Mammary epithelial cell (primary cell): ENCODE data around the gene TMX3.

Source experiments
- EZH2 ChIP-seq: IDR thresholded peaks from 2 replicates; pipeline ENCODE4 v1.6.1; 2012; ENCODE audit warnings: low read length, inconsistent platforms, borderline replicate concordance
- TF ChIP-seq, protein P1 (sequence below), 2 donors: IDR thresholded peaks in 1 of 2; conservative IDR thresholded peaks in 1 of 2; 2 replicates each; pipeline ENCODE4 v1.5.1; 2011 to 2012; ENCODE audit warnings: inconsistent platforms in 2 of 2, low read length in 2 of 2, mild to moderate bottlenecking in 2 of 2, control low read depth in 1 of 2, low read depth in 1 of 2; ENCODE audit not compliant: insufficient read depth in 1 of 2; ENCODE audit errors: extremely low read depth in 1 of 2

DNA sequence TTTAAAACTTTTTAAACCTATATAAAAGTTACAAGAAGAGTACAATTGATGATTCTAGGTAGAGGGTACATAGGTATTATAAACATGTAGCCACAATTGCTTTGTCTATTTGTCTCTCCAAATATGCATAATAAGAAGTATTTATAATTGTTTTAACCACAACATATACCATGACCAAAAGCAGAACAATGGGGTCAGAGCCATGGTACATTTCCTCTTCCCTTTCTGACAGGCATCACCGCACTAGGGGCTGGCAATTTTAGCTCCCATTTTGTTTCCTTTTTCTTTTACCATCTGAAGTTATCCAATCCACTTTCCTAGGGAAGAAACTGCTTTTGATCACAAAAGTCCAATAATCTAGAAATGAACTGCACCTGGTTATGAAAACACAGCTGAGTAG, 49.3 kb downstream of the TMX3 start:
- TF ChIP-seq, protein P1, sequence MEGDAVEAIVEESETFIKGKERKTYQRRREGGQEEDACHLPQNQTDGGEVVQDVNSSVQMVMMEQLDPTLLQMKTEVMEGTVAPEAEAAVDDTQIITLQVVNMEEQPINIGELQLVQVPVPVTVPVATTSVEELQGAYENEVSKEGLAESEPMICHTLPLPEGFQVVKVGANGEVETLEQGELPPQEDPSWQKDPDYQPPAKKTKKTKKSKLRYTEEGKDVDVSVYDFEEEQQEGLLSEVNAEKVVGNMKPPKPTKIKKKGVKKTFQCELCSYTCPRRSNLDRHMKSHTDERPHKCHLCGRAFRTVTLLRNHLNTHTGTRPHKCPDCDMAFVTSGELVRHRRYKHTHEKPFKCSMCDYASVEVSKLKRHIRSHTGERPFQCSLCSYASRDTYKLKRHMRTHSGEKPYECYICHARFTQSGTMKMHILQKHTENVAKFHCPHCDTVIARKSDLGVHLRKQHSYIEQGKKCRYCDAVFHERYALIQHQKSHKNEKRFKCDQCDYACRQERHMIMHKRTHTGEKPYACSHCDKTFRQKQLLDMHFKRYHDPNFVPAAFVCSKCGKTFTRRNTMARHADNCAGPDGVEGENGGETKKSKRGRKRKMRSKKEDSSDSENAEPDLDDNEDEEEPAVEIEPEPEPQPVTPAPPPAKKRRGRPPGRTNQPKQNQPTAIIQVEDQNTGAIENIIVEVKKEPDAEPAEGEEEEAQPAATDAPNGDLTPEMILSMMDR (conservative IDR thresholded peaks at IDR 0.05 in 1 of 2, IDR thresholded peaks at IDR 0.05 in 1 of 2; ENCODE audit: extremely low read depth in 1 of 2, insufficient read depth in 1 of 2, low read depth in 1 of 2, low read length in 2 of 2), result no peak
- TF ChIP-seq EZH2, result no peak
